Measurements from ENCODE around the gene MRPS15. TPM values are rescaled to one million over a fixed set of nuclear protein-coding genes. Genes with fewer than 3 reads are reported as not detected.
"Not testable (repeated sequence)": the region's sequence is repeated elsewhere in the genome, so short reads cannot be mapped to it uniquely, and the experiment has no call there.

The MRPS15 gene
- total RNA-seq, 1 experiment from 2014 or later: 113 TPM

GRCh38 chr1:36487906-36488305 lies 23.7 kb upstream of the MRPS15 start:
- intact Hi-C loops (cut with micrococcal nuclease; ENCODE audit: unreplicated experiment) (no loop called here), in situ Hi-C loops (cut with HindIII; ENCODE audit: low pct_unique_long_range_greater_than_20kb, low sequenced_read_pairs) (no loop called here)
- no peak for DNase-seq (ENCODE audit: low read depth, low spot score)
- ChIA-PET CTCF (interaction anchor here (0.7 kb wide), 1 partner anchor 635 kb away, joined by 3 read pairs; no protein-coding TSS in a partner anchor), POLR2A (no interaction called here)
- ATAC-seq: no peak
- Histone ChIP-seq H3K36me3 (ENCODE audit: control insufficient read depth, insufficient read depth, low read length) (no peaks in the 10 kb centered on the region), H3K27me3 (ENCODE audit: control insufficient read depth, insufficient read depth, low read length) (no peaks in the 10 kb centered on the region), H3K9me3 (ENCODE audit: control insufficient read depth, insufficient read depth, low read depth, low read length) (no peaks in the 10 kb centered on the region), H3K27ac (ENCODE audit: low read length) (no peak overlapping the region), H3K4me3 (ENCODE audit: low read depth in 2 of 2, low read length in 2 of 2) (no peak overlapping the region), H3K4me1 (ENCODE audit: control insufficient read depth, insufficient read depth, low read length) (no peaks in the 10 kb centered on the region)
- no TSS peak for BruUV-seq (replicated peaks)
- TF ChIP-seq POLR2AphosphoS5 (IDR thresholded peaks at IDR 0.05; ENCODE audit: low read depth, low read length): no peak
- TF ChIP-seq SIN3A (IDR thresholded peaks at IDR 0.05; ENCODE audit: borderline replicate concordance, insufficient read depth, low read depth, low read length): no peak

- CTCF ChIA-PET: interaction anchor here (0.6 to 0.7 kb wide), 2 partner anchors 66 to 635 kb away, joined by 3 to 6 read pairs; no protein-coding TSS in a partner anchor
- BruUV-seq (replicated peaks); ATAC-seq; H3K36me3 ChIP-seq (ENCODE audit: control insufficient read depth, insufficient read depth, low read length); H3K27me3 ChIP-seq (ENCODE audit: control insufficient read depth, insufficient read depth, low read length); DNase-seq (ENCODE audit: low read depth, low spot score); H3K9me3 ChIP-seq (ENCODE audit: control insufficient read depth, insufficient read depth, low read depth, low read length); POLR2A ChIA-PET; H3K4me3 ChIP-seq (ENCODE audit: low read depth in 2 of 2, low read length in 2 of 2); intact Hi-C loops (cut with micrococcal nuclease; ENCODE audit: unreplicated experiment); H3K4me1 ChIP-seq (ENCODE audit: control insufficient read depth, insufficient read depth, low read length); in situ Hi-C loops (cut with HindIII; ENCODE audit: low pct_unique_long_range_greater_than_20kb, low sequenced_read_pairs); H3K27ac ChIP-seq (ENCODE audit: low read length): not testable (repeated sequence)
Observed at GRCh38 chr1:36487336-36487725, 23.1 kb upstream of the MRPS15 start.

GRCh38 chr1:36486439-36487335 lies 22.5 kb upstream of the MRPS15 start:
- BruUV-seq (replicated peaks): no TSS peak
- TF ChIP-seq REST (IDR thresholded peaks at IDR 0.05; ENCODE audit: insufficient read depth in 1 of 2, low read depth in 2 of 2, low read length in 1 of 2): no peak
- no peak for TF ChIP-seq POLR2AphosphoS5 (IDR thresholded peaks at IDR 0.05; ENCODE audit: low read depth, low read length)
- no peak for TF ChIP-seq TCF7L2 (IDR thresholded peaks at IDR 0.05; ENCODE audit: low read depth, low read length)
- no peak for TF ChIP-seq CTCF (IDR thresholded peaks at IDR 0.05)
- no peak for TF ChIP-seq SIN3A (IDR thresholded peaks at IDR 0.05; ENCODE audit: borderline replicate concordance, insufficient read depth, low read depth, low read length)
- in situ Hi-C loops (cut with HindIII; ENCODE audit: low pct_unique_long_range_greater_than_20kb, low sequenced_read_pairs): no loop called here
- Histone ChIP-seq H3K4me3 (ENCODE audit: low read depth in 2 of 2, low read length in 2 of 2) (peak overlapping the region in 1 of 2 experiments; percentile 7; a peak in 1 of 4 replicates), H3K27ac (ENCODE audit: low read length) (no peak overlapping the region), H3K9me3 (ENCODE audit: control insufficient read depth, insufficient read depth, low read depth, low read length) (no peaks in the 10 kb centered on the region), H3K27me3 (ENCODE audit: control insufficient read depth, insufficient read depth, low read length) (no peaks in the 10 kb centered on the region), H3K4me1 (ENCODE audit: control insufficient read depth, insufficient read depth, low read length) (no peaks in the 10 kb centered on the region), H3K36me3 (ENCODE audit: control insufficient read depth, insufficient read depth, low read length) (no peaks in the 10 kb centered on the region)
- intact Hi-C loops (cut with micrococcal nuclease; ENCODE audit: unreplicated experiment): no loop called here
- DNase-seq (ENCODE audit: low read depth, low spot score) (no peak), ATAC-seq (no peak; the same call in 1 of the 2 replicates)
- ChIA-PET POLR2A (interaction anchor here (0.6 kb wide), 1 partner anchor 10 kb away, joined by 4 read pairs; no protein-coding TSS in a partner anchor), CTCF (interaction anchor here (0.6 to 0.7 kb wide), 2 partner anchors 67 to 636 kb away, joined by 3 to 6 read pairs; no protein-coding TSS in a partner anchor)
